ENCODE results near the gene AUP1. TPM values are rescaled to one million over a fixed set of nuclear protein-coding genes. Genes with fewer than 3 reads are reported as not detected.

The AUP1 gene
- total RNA-seq, 4 donors from 2014 or later: 79.9 to 142 (median 105) TPM

GRCh38 chr2:74558284-74559230, 29.1 kb upstream of the AUP1 start:
- WGBS, 2 donors: 39 to 51% methylated on average over 4 to 5 of the region's 7 CpGs
- DNase-seq: no peak
- Histone ChIP-seq H3K27ac (no peak overlapping the region), H3K27me3 (peaks cover 0 to 55% (median 0%) of the 10 kb centered on the region in 4 donors), H3K4me1 (peaks cover under 1 to 25% (median 10%) of the 10 kb centered on the region in 3 donors), H3K4me3 (no peak overlapping the region), H3K9me3 (no peaks in the 10 kb centered on the region), H3K36me3 (peaks cover 0 to 8% (median 0%) of the 10 kb centered on the region in 3 donors)
- TF ChIP-seq CTCF (IDR thresholded peaks at IDR 0.05) (no peak), POLR2A (IDR thresholded peaks at IDR 0.05) (no peak)
- intact Hi-C loops (cut with DNase I): no loop called here

- H3K27me3 ChIP-seq: peaks cover 0 to 46% (median 0%) of the 10 kb centered on the region in 4 donors
- no peak for TF ChIP-seq POLR2A (IDR thresholded peaks at IDR 0.05)
- intact Hi-C loops (cut with DNase I): no loop called here
- peaks cover 8 to 35% (median 10%) of the 10 kb centered on the region in 3 donors for H3K4me1 ChIP-seq
- H3K9me3 ChIP-seq: no peaks in the 10 kb centered on the region
- H3K27ac ChIP-seq: no peak overlapping the region
- H3K4me3 ChIP-seq: no peak overlapping the region
- no peak for DNase-seq
- WGBS, 2 donors: 83 to 97% methylated on average over 1 to 3 of the region's 6 CpGs
- H3K36me3 ChIP-seq: peaks cover 0 to 8% (median 0%) of the 10 kb centered on the region in 3 donors
These were observed 27.4 kb upstream of the AUP1 start for GRCh38 chr2:74556831-74557370.

GRCh38 chr2:74556159-74556558, 26.7 kb upstream of the AUP1 start:
- WGBS, 2 donors: 66 to 86% methylated on average over 9 of the region's 14 CpGs
- DNase-seq: no peak
- peaks cover 0 to 42% (median 0%) of the 10 kb centered on the region in 4 donors for H3K27me3 ChIP-seq

GRCh38 chr2:74555610-74556103, 26.2 kb upstream of the AUP1 start:
- DNase-seq: no peak
- peaks cover 0 to 8% (median 0%) of the 10 kb centered on the region in 3 donors for H3K36me3 ChIP-seq
- intact Hi-C loops (cut with DNase I): no loop called here
- H3K27me3 ChIP-seq: peaks cover 0 to 40% (median 0%) of the 10 kb centered on the region in 4 donors
- peaks cover 8 to 35% (median 10%) of the 10 kb centered on the region in 3 donors for H3K4me1 ChIP-seq
- TF ChIP-seq CTCF (IDR thresholded peaks at IDR 0.05) (no peak), POLR2A (IDR thresholded peaks at IDR 0.05) (no peak)
- WGBS, 2 donors: 73 to 87% methylated on average over 6 to 11 of the region's 17 CpGs
- H3K4me3 ChIP-seq: peak overlapping the region; percentile 45 to 70 (median 65)
- no peaks in the 10 kb centered on the region for H3K9me3 ChIP-seq
- peak overlapping the region in 3 of 4 donors; percentile 77 to 89 (median 88) for H3K27ac ChIP-seq

More at GRCh38 chr2:74556159-74556558, 26.7 kb upstream of the AUP1 start:
- H3K27ac ChIP-seq: peak overlapping the region in 2 of 4 donors; percentile 88 to 89
- peaks cover 0 to 8% (median 0%) of the 10 kb centered on the region in 3 donors for H3K36me3 ChIP-seq
- H3K4me1 ChIP-seq: peaks cover 8 to 35% (median 10%) of the 10 kb centered on the region in 3 donors
- intact Hi-C loops (cut with DNase I): no loop called here
- TF ChIP-seq POLR2A (IDR thresholded peaks at IDR 0.05) (no peak), CTCF (IDR thresholded peaks at IDR 0.05) (no peak)
- no peaks in the 10 kb centered on the region for H3K9me3 ChIP-seq
- peak overlapping the region in 2 of 4 donors; percentile 67 to 70 for H3K4me3 ChIP-seq

GRCh38 chr2:74554820-74555531, 25.5 kb upstream of the AUP1 start:
- Histone ChIP-seq H3K36me3 (peaks cover 0 to 8% (median 0%) of the 10 kb centered on the region in 3 donors), H3K4me1 (peaks cover 8 to 35% (median 10%) of the 10 kb centered on the region in 3 donors), H3K27ac (peak overlapping the region; percentile 73 to 89 (median 82)), H3K9me3 (no peaks in the 10 kb centered on the region), H3K4me3 (peak overlapping the region; percentile 45 to 70 (median 65)), H3K27me3 (peaks cover 0 to 38% (median 0%) of the 10 kb centered on the region in 4 donors)
- no peak for DNase-seq
- intact Hi-C loops (cut with DNase I): no loop called here
- no peak for TF ChIP-seq CTCF (IDR thresholded peaks at IDR 0.05)
- no peak for TF ChIP-seq POLR2A (IDR thresholded peaks at IDR 0.05)
- WGBS, 2 donors: 0% methylated on average over 1 to 5 of the region's 58 CpGs

All from esophagus squamous epithelium (tissue), 5 donors.